Activated CD8-positive, alpha-beta memory T cell treated with anti-CD3 and anti-CD28 coated beads for 36 hours (primary cell): ENCODE data around the gene AGBL4. TPM values are rescaled to one million over a fixed set of nuclear protein-coding genes. Genes with fewer than 3 reads are reported as not detected.

Experiments used
- CTCF ChIA-PET: fragments of 350-600 bp; sonication (Branson Sonifier 250); formaldehyde crosslinking; loops from one replicate; lab custom pipeline; 2021; ENCODE audit warnings: antibody characterized with exemption; lab: Charles Lee
- POLR2A ChIA-PET: fragments of 350-600 bp; sonication (Branson Sonifier 250); formaldehyde crosslinking; loops from one replicate; lab custom pipeline; 2021; ENCODE audit warnings: antibody characterized with exemption; lab: Charles Lee
- total RNA-seq, 2 experiments: library from RNA; stranded (reverse); gene quantifications; one replicate each; pipeline ENCODE4 v1.2.3, GENCODE V29; 2021

Gene AGBL4
- total RNA-seq, 2 experiments from 2014 or later = not detected

DNA sequence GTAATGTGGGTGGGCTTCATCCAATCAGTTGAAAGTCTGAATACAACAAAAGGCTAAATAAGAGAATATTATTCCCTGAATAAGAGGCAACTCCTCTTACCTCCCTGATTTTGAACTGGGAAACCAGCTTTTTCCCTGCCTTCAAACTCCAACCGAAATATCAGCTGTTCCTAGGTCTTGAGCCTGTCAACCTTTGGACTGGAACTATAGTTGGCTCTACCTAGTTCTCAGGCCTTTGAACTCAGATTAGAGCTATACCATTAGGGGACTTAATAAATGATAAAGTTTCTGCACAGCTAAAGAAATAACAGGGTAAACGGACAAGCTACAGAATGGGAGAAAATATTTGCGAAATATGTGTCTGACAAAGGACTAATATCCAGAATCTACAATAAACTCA, 1203.3 kb downstream of the AGBL4 start:
- CTCF ChIA-PET = no interaction called here
- POLR2A ChIA-PET = no interaction called here

DNA sequence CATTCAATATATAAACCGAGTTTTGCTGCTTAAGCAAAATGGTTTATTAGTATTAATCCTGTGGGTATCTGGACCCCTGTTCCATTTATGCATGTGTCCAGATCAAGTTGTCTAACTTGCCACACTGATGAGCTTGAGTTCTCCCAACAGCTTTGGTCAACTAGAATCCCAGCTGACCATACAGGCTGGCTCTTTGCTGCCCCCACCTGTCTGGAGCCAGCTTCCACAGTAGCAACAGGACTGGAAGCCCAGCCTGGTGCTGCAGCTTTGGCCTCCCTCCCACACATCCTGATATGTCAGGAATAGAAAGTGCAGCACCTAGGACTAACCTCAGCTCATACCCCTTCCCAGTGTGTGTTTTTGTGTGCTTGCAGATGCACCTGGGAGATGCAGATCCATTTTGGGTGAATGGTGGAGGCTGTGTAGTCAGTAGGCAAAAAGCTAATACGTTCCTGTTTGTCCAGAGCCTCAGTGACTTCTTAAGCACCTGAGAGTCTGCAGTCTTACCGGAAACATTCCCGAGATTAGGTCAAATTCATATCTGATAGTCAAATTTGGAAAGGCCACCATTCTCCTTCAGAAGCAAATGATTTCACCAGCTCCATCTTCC, 1206.1 kb downstream of the AGBL4 start:
- ChIA-PET CTCF (interaction anchor here (0.9 kb wide), 1 partner anchor 311 kb away, joined by 3 read pairs; no protein-coding TSS in a partner anchor), POLR2A (no interaction called here)

- ChIA-PET CTCF (no interaction called here), POLR2A (no interaction called here)
Observed at GRCh38 chr1:48810740-48811139, 1213.0 kb downstream of the AGBL4 start.

DNA sequence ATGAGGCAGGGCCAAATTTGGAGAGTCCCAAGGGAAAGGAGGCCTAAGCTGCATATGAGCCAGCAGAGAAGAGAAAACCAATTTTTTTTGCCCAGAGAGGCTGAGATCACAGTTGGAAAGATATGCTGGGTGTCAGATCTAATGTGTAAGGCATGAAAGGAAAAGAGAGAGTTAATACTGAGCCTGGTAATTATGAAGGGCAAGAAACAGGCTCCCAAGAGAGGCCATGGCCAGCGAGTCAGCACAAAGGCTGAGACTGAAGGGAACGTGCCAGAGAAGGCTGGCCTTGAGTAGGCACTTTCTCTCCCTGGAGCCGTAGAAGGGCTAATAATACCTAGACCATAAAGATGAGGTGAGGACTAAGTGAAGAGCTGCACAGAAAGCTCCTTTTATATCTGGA, 1215.3 kb downstream of the AGBL4 start:
- ChIA-PET CTCF (no interaction called here), POLR2A (no interaction called here)

DNA sequence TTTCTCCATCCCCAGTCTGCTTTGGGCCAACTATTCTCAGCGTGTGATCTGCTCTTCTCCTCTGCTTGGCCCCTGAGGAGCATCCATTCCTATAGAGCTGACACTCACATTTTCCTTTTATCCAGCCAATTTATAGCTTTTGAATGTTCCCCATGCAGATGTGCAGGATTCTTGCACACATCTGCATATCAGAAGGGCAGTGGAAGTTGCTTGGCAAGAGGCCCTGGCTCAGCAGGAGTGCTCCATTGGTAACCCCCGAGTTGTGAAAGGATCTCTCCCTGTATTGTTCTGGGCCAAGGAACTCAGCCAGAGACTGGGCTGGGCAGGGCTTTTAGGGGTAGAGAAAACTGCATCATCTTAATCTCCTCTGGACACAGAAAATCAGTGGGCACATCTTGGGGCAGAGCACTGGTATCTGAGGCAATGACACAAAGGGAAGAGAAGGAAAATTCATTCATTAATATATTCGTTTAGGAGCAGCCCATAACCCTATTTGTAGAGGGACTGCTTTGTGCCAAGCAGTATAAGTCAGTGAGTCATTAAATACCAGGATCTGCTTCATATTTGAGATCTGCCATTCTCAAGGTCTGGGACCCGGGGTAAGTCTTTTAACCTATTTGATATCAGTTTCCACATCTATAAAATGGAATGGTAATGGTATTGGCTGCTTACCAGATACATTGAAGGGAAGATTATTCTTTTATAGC, 1216.0 kb downstream of the AGBL4 start:
- CTCF ChIA-PET = no interaction called here
- POLR2A ChIA-PET = no interaction called here

- CTCF ChIA-PET = no interaction called here
- POLR2A ChIA-PET = no interaction called here
Observed at GRCh38 chr1:48803474-48803873, 1220.3 kb downstream of the AGBL4 start.

DNA sequence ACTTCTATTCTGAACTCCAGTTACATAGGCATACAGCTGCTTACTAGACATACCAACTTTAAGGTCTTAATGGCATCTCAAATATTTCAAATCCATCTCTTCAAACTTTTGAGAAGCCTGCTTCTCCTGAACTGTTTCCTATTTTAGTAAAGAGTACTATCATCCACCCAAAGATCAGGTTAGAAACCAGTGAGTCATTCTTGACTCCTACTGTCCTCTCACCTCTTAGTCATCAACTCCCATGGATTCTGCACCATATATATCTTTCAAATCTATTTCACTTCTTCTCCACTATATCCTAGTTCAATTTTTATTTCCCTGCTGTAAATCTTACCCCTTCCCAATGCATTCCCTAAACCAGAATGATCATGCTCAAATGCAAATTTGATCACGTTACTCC, 1228.9 kb downstream of the AGBL4 start:
- POLR2A ChIA-PET = no interaction called here
- CTCF ChIA-PET = no interaction called here

DNA sequence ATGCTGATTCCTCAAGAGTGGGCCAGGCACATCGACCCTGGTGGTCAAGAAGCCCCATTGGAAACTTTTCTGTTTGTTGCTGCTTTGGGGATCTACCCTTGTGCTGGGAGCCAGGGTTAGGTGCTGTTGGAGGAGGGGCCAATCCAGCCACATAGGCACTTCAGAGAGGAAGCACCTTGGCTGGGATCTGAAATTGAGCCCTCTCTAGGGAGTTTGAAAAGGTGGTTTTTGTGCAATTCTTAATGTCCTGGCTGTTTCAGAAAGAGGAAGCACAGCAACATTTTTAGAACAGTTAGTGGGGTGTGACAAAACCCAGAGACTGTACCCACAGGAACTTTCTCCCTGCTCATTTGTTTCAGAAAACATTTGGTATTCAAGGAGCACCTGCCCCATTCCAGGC, 1229.9 kb downstream of the AGBL4 start:
- ChIA-PET CTCF (no interaction called here), POLR2A (no interaction called here)

DNA sequence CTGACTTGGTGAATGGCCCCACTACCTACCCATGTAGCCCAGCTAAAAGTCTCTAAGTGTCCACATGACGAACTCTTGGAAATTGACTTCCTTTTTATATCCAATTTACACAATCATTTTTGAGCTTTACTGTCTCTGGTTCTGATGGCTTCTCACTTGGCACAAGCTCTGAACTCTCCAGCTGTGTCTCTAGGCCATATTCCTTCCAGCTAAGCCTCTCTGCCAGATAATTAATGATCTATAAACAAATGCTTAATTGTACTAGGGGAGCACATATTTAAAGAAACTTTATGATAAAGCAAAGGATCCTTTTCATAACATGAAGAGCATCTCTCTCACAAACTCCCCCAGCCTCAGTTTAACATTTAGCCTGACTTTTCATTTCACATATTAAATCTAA, 1230.8 kb downstream of the AGBL4 start:
- ChIA-PET POLR2A (no interaction called here), CTCF (no interaction called here)

- CTCF ChIA-PET = no interaction called here
Observed at GRCh38 chr1:48790397-48790796, 1233.4 kb downstream of the AGBL4 start.

DNA sequence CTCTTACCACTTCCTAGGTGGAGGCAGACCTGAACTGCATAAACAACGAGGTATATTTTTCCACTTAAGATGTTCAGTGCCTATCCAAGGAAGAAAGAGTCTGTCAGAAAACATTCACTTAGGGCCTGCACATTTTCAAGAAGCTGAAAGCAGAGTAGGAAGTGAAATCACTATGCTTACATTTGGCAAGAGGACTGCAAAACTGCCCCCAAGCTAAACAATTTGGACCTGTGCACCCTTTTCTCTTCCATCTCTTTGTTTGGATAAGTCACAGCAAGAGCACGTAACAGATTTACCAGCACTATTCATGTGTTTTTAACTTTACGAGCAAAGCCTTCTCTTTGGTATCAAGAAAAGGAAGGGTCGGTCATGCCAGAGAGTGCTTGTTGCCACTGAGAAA, 1233.9 kb downstream of the AGBL4 start:
- ChIA-PET CTCF (no interaction called here), POLR2A (no interaction called here)

More at GRCh38 chr1:48790397-48790796, 1233.4 kb downstream of the AGBL4 start:
- POLR2A ChIA-PET = no interaction called here

DNA sequence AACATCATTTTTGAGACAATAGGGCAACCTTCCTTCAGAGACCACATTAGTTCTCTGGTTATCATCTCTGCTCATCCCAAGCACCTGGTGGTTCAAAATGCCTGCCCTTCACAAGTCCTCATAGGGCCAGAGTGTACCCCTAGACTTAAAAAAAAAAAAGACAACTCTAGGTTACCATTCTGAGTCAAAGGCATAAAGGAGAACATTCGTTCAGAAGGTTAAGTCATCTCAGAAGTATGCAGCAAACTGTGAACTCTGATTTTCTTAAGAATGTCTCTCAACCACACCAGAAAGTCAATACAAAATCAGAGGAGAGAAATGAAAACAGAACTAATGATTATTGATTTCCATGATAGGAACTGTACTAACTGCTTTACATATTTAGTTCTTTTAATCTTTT, 1237.9 kb downstream of the AGBL4 start:
- CTCF ChIA-PET = no interaction called here
- POLR2A ChIA-PET = no interaction called here

- ChIA-PET CTCF (no interaction called here), POLR2A (no interaction called here)
Observed at GRCh38 chr1:48784301-48784700, 1239.5 kb downstream of the AGBL4 start.

DNA sequence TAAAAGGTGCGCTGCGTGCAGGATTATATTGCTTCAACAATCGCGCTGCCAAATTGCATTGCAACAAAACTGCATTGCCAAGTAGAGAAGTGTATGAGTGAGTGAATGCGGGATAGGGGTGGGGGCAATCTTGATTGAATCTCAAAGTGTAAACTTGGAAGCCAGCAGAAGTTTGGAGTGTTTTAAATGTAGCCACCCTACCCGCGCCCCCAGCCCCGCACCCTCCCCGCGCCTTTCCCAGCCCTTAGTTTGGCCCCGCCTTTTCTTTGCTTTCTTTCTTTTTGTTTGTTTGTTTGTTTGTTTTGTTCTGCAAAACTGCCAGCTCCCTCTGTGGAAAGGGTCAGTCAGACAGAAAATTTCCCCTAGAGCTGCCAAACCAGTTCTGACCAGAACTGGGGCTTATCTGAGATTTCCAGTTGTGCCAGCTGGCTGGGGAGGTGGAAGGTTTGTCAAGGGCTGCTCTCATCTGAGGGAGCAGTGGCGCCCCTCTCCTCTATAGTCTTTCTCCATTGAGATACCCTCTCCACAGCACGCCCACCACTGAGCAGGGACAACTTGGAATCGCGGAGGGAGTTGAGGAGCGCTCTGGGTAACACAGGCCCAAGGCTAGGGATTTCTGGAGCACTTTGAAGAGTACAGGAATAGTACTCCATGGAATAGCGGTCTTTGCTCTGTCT, 1246.4 kb downstream of the AGBL4 start:
- CTCF ChIA-PET = no interaction called here

GRCh38 chr1:48776393-48777218, 1247.1 kb downstream of the AGBL4 start, which contains the start of gene BEND5:
Gene BEND5 (minus strand): TSS chr1:48776891. CDS start chr1:48776831, 60 bp downstream.
- ChIA-PET POLR2A (interaction anchor here (0.6 kb wide), 1 partner anchor 13 kb away, joined by 3 read pairs; no protein-coding TSS in a partner anchor), CTCF (no interaction called here)

More for the DNA sequence above, 1246.4 kb downstream of the AGBL4 start:
- POLR2A ChIA-PET = no interaction called here

GRCh38 chr1:48775831-48776392, 1247.8 kb downstream of the AGBL4 start:
- ChIA-PET CTCF (no interaction called here), POLR2A (interaction anchor here (0.6 kb wide), 1 partner anchor 13 kb away, joined by 3 read pairs; no protein-coding TSS in a partner anchor)

- CTCF ChIA-PET = no interaction called here
- POLR2A ChIA-PET = no interaction called here
Observed at GRCh38 chr1:48773133-48773532, 1250.6 kb downstream of the AGBL4 start.

- POLR2A ChIA-PET = no interaction called here
- CTCF ChIA-PET = no interaction called here
Observed at GRCh38 chr1:48772211-48772610, 1251.5 kb downstream of the AGBL4 start.

DNA sequence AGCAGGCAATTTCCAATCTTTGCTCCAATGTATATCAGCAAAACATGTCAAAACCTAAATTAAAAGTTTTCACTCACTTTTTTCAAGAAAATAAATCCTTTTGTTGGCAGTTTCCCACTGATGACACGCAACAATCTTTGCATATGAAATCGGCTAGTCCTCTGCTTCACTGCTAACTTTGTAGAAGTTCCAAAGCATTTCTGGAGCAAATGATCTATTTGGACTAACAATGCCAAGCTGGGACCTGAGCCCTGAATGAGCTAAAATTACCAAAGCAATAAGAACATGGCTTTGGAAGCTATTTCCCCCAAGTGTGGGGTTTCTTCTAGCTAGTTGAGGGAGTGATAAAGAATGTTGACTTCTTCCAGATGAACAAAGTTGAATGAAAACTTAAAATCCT, 1252.2 kb downstream of the AGBL4 start:
- POLR2A ChIA-PET = no interaction called here
- CTCF ChIA-PET = no interaction called here
